T-helper 1 cell treated with Interleukin-12 subunit alpha and Interleukin-12 subunit beta and Interleukin-4 antibody, amounts not matched to agents 30 μg/mL and 1 μg/mL, for 36 hours (primary cell): ENCODE measurements around the gene ASIC4.

ENCODE experiments used
- H3K27ac Mint-ChIP-seq: one replicate; pipeline ENCODE4 v1.8.0; 2021; ENCODE audit warnings: mild to moderate bottlenecking, mixed read lengths
- H3K27me3 Mint-ChIP-seq: one replicate; pipeline ENCODE4 v1.8.0; 2021; ENCODE audit warnings: low read depth, mixed read lengths
- H3K36me3 Mint-ChIP-seq: one replicate; pipeline ENCODE4 v1.8.0; 2021; ENCODE audit warnings: low read depth, mixed read lengths
- H3K4me1 Mint-ChIP-seq: one replicate; pipeline ENCODE4 v1.8.0; 2021; ENCODE audit warnings: low read depth, mixed read lengths
- H3K4me3 Mint-ChIP-seq: one replicate; pipeline ENCODE4 v1.8.0; 2021; ENCODE audit warnings: mild to moderate bottlenecking, moderate library complexity, mixed read lengths
- H3K9me3 Mint-ChIP-seq: one replicate; pipeline ENCODE4 v1.8.0; 2021; ENCODE audit warnings: mixed read lengths

ASIC4 gene

GRCh38 chr2:219475278-219475677 is 39.0 kb upstream of the ASIC4 start:
- Mint-ChIP-seq H3K36me3 (no peaks in the 10 kb centered on the region), H3K27me3 (peaks cover 3% of the 10 kb centered on the region), H3K4me3 (no peak overlapping the region)

GRCh38 chr2:219475697-219476651 is 38.3 kb upstream of the ASIC4 start:
- H3K27me3 Mint-ChIP-seq, result peaks cover 3% of the 10 kb centered on the region
- no peaks in the 10 kb centered on the region for H3K36me3 Mint-ChIP-seq
- peaks cover 3% of the 10 kb centered on the region for H3K4me1 Mint-ChIP-seq
- H3K4me3 Mint-ChIP-seq, result no peak overlapping the region
- no peak overlapping the region for H3K27ac Mint-ChIP-seq
- no peaks in the 10 kb centered on the region for H3K9me3 Mint-ChIP-seq

More at GRCh38 chr2:219475278-219475677, 39.0 kb upstream of the ASIC4 start:
- Mint-ChIP-seq H3K4me1 (peaks cover 3% of the 10 kb centered on the region), H3K27ac (no peak overlapping the region), H3K9me3 (no peaks in the 10 kb centered on the region)

GRCh38 chr2:219476652-219477151 is 37.6 kb upstream of the ASIC4 start:
- Mint-ChIP-seq H3K4me3 (no peak overlapping the region), H3K27ac (no peak overlapping the region), H3K27me3 (peaks cover 8% of the 10 kb centered on the region), H3K9me3 (no peaks in the 10 kb centered on the region), H3K4me1 (peaks cover 3% of the 10 kb centered on the region), H3K36me3 (no peaks in the 10 kb centered on the region)

GRCh38 chr2:219477179-219477578 is 37.1 kb upstream of the ASIC4 start:
- Mint-ChIP-seq H3K4me1 (peaks cover 3% of the 10 kb centered on the region), H3K9me3 (no peaks in the 10 kb centered on the region), H3K27me3 (peaks cover 11% of the 10 kb centered on the region), H3K27ac (no peak overlapping the region), H3K4me3 (no peak overlapping the region), H3K36me3 (no peaks in the 10 kb centered on the region)

GRCh38 chr2:219477815-219478214 is 36.5 kb upstream of the ASIC4 start:
- no peak overlapping the region for H3K27ac Mint-ChIP-seq
- H3K9me3 Mint-ChIP-seq, result no peaks in the 10 kb centered on the region
- no peak overlapping the region for H3K4me3 Mint-ChIP-seq
- no peaks in the 10 kb centered on the region for H3K36me3 Mint-ChIP-seq
- peaks cover 16% of the 10 kb centered on the region for H3K27me3 Mint-ChIP-seq
- H3K4me1 Mint-ChIP-seq, result peaks cover 3% of the 10 kb centered on the region

GRCh38 chr2:219478916-219479315 is 35.4 kb upstream of the ASIC4 start:
- no peak overlapping the region for H3K4me3 Mint-ChIP-seq
- peaks cover 21% of the 10 kb centered on the region for H3K27me3 Mint-ChIP-seq
- H3K27ac Mint-ChIP-seq, result no peak overlapping the region
- no peaks in the 10 kb centered on the region for H3K9me3 Mint-ChIP-seq
- peaks cover 3% of the 10 kb centered on the region for H3K4me1 Mint-ChIP-seq
- H3K36me3 Mint-ChIP-seq, result no peaks in the 10 kb centered on the region

- H3K36me3 Mint-ChIP-seq, result no peaks in the 10 kb centered on the region
- H3K27ac Mint-ChIP-seq, result no peak overlapping the region
- H3K4me3 Mint-ChIP-seq, result no peak overlapping the region
- no peaks in the 10 kb centered on the region for H3K9me3 Mint-ChIP-seq
- peaks cover 26% of the 10 kb centered on the region for H3K27me3 Mint-ChIP-seq
- peaks cover 3% of the 10 kb centered on the region for H3K4me1 Mint-ChIP-seq
Observed at GRCh38 chr2:219480004-219480403, 34.3 kb upstream of the ASIC4 start.

GRCh38 chr2:219482674-219483405 is 31.4 kb upstream of the ASIC4 start:
- Mint-ChIP-seq H3K9me3 (no peaks in the 10 kb centered on the region), H3K4me3 (no peak overlapping the region), H3K4me1 (no peaks in the 10 kb centered on the region), H3K27me3 (peaks cover 50% of the 10 kb centered on the region), H3K27ac (no peak overlapping the region), H3K36me3 (no peaks in the 10 kb centered on the region)

GRCh38 chr2:219483451-219484342 is 30.6 kb upstream of the ASIC4 start:
- Mint-ChIP-seq H3K27ac (no peak overlapping the region), H3K4me1 (no peaks in the 10 kb centered on the region), H3K36me3 (no peaks in the 10 kb centered on the region), H3K4me3 (no peak overlapping the region), H3K27me3 (peaks cover 50% of the 10 kb centered on the region), H3K9me3 (no peaks in the 10 kb centered on the region)

GRCh38 chr2:219484343-219485200 is 29.7 kb upstream of the ASIC4 start:
- no peak overlapping the region for H3K27ac Mint-ChIP-seq

GRCh38 chr2:219485201-219485580 is 29.1 kb upstream of the ASIC4 start:
- Mint-ChIP-seq H3K9me3 (no peaks in the 10 kb centered on the region), H3K4me1 (no peaks in the 10 kb centered on the region), H3K27ac (no peak overlapping the region), H3K36me3 (no peaks in the 10 kb centered on the region), H3K27me3 (peaks cover 50% of the 10 kb centered on the region), H3K4me3 (no peak overlapping the region)

More at GRCh38 chr2:219484343-219485200, 29.7 kb upstream of the ASIC4 start:
- Mint-ChIP-seq H3K4me3 (no peak overlapping the region), H3K9me3 (no peaks in the 10 kb centered on the region), H3K27me3 (peaks cover 50% of the 10 kb centered on the region), H3K36me3 (no peaks in the 10 kb centered on the region), H3K4me1 (no peaks in the 10 kb centered on the region)

- Mint-ChIP-seq H3K4me3 (no peak overlapping the region), H3K27ac (no peak overlapping the region), H3K9me3 (no peaks in the 10 kb centered on the region), H3K27me3 (peaks cover 48% of the 10 kb centered on the region), H3K36me3 (no peaks in the 10 kb centered on the region), H3K4me1 (no peaks in the 10 kb centered on the region)
Observed at GRCh38 chr2:219486380-219486959, 27.8 kb upstream of the ASIC4 start.
